HG02981 (cell line): ENCODE data around the gene COMT.

ENCODE experiments used
- ATAC-seq: cut with Tn5 transposase; IDR thresholded peaks from one replicate; pipeline ENCODE4 v1.9.1; 2021; ENCODE audit warnings: mild to moderate bottlenecking, moderate library complexity; ENCODE audit not compliant: unreplicated experiment

COMT gene

DNA sequence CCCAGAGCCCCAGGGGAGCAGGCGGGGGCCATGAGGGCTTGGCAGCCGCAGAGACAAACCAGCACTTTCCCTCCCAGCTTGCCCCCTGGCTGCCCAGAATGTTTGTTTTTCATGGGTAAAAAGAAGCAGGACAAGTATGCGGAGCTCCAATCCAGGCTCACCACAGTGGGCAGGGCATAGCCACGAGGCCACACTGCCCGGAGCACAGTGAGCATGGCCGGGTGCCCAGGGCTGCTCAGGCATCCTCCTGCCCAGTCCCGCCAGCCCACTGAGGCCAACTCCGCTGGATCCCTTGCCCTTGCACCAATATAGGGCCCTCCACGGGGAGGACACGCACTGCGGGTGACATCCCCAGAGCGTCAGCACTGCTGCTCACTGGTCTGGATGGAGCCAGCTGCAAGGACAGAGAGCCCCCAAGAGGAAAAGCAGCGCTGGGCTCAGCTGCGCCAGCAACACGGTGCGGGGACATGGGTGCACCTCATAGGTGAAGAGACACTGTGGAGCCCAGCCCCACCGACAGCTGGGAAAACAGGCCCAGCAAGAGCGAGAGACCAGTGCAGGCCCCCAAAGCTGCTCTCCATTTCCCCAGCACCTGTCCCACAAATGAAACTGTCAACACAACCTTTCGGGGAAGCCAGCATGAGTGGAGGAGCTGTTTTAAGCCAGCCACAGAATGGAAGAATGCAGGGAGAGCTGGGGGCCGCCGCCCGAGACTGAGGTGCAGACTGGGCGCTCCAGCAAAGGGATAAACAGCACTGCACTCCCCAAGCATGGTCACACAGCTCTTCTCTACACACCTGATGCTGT, 50.3 kb downstream of the COMT start:
- no peak for ATAC-seq

DNA sequence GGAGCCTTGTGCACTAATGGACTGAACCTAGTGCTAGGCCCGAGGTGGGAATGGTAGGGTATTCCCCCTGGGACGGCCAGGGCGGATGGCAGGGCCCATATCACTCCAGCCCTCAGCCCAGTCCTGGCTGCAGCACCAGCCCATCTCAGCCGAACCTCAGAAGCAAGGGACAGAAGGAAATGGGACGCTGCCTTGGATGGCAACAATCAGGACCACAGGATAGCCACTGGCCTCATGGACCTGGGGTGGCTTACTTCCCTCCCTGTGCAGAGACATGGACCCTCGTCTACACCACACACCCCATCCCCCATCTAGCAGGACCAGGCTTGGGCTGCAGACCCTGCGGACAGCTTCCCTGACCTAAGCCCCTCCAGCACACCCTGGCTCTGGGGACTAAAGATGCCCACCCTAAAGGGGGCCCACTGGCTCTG, 50.9 kb downstream of the COMT start:
- no peak for ATAC-seq

DNA sequence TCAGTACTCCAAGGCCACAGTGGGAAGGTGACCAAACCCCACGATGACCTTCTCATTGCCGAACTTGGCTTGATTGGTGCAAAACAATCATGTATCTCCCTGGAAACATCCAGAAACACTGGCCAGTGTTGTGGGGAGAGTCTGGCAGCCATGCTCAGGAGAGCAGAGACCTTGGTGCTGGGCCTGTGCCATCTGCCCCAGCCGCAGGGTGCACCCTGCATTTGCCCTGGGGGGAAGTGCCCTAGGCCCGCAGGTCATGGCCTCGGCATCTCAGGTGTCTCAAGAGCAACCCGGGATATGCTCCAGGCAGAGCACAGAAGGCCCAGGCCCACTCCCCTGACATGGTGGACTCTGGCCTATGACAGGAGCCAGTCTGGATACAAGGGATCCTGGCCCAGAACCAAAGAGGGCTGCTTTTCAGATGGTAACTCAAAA, 51.4 kb downstream of the COMT start:
- ATAC-seq = no peak

GRCh38 chr22:19993926-19994325, 52.4 kb downstream of the COMT start:
- ATAC-seq = no peak

DNA sequence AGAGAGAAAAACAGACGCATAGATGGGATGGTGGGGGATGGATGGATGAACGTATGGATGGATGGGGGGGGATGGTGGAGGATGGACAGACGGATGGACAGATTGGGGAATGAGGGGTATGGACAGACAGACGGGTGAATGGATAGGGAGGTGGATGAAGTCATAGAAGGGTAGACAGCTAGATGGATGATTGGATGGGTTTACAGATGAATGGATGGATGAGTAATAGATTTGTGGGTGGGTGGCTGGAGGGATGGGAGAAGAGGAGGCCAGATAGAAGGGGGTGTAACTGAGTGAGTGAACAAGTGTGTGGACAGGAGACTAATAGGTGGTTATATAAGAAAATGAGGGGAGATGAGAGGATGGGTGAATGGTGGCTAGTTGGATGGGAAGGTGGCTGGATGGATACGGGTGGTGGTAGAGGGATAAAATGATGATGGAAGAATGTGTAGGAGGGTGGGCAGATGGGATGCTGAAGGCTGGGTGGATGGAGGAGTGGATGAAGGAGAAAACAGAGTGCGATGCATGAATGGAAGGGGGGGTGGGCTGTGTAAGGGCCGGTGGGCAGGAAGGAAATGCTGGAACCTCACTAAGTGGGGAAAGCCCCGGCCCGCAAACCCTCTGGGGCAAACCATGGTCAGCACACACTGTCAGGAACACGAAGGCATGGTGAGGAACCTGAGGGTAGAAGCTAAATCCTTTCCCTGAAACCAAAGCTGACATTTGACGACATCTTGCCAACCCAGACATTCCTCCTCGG, 53.5 kb downstream of the COMT start:
- no peak for ATAC-seq

GRCh38 chr22:19995611-19996339, 54.2 kb downstream of the COMT start:
- ATAC-seq = no peak

DNA sequence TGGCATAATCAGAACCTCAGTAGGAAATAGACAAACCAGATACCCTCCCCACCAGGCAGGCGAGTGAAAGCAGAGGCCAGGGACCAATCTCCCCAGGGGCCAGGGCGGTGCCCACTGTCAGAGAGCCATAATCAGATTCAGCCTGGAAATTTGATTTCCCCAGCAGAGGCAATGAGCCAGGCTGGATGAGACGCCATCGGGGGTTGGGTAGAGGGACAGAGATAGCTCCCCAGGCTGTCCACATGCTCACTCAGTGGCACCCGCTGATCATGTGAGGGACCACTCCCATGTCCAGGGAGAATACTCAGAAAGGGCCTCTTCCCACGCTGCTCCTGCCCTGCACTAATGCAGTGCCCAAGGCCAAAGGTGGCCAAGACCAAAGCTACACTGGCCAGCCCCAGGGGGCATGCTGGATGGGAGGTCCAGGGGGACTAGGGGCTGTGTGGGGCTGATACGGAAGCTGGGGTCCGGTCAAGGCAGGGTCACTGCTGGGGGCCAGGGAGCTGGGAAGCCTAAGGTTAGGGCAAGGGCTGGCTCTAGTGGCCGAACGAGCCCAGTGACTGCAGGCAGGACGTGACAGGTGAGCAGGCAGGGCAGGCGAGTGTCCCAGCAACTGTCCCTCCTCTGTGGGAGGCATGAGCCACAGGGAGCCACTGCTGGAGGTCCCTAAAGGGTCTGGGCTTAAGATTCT, 55.3 kb downstream of the COMT start:
- ATAC-seq = no peak

- no peak for ATAC-seq
Measured at GRCh38 chr22:19997561-19998231, 56.1 kb downstream of the COMT start.

- no peak for ATAC-seq
Measured at GRCh38 chr22:19998232-19998951, 56.8 kb downstream of the COMT start.

- no peak for ATAC-seq
Measured at GRCh38 chr22:19998991-19999820, 57.6 kb downstream of the COMT start.

- no peak for ATAC-seq
Measured at GRCh38 chr22:20000246-20001081, 58.9 kb downstream of the COMT start.

GRCh38 chr22:20001082-20001638, 59.6 kb downstream of the COMT start:
- ATAC-seq = no peak

DNA sequence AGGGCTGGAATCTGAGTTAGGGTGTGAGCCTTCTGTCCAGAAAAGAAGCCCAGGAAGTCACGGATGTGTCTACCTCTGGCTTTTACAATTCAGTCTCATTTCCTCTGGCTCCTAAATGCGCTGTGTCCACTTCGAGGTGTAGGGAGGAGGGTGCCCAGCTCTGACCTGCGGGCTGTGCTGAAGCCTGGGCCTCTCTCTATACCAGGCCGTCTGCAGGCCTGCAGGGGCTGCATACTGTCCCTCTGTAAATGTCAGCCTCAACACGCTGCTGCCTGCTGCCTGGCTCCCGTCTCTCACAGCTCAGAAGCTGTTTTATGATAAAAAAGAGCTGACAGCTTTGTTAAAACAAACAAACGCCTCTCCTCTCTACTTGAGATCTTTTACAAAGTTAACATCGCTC, 60.6 kb downstream of the COMT start:
- ATAC-seq = no peak

- no peak for ATAC-seq
Measured at GRCh38 chr22:20002636-20003035, 61.1 kb downstream of the COMT start.

DNA sequence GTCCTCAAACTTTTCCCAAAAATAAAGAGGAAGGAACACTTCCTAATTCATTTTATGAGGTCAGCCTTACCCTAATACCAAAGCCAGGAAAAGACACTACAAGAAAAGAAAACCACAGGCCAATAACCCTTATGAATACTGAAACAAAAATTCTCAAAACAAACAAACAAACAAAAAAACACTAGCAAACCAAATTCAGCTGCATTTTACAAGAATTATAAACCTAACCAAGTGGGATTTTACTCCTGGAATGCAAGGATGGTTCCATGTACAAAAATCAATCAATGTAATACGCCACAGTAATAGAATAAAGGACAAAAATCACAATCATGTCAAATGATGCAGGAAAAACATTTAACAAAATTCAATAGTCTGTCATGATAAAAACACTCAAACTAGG, 61.7 kb downstream of the COMT start:
- ATAC-seq = no peak

DNA sequence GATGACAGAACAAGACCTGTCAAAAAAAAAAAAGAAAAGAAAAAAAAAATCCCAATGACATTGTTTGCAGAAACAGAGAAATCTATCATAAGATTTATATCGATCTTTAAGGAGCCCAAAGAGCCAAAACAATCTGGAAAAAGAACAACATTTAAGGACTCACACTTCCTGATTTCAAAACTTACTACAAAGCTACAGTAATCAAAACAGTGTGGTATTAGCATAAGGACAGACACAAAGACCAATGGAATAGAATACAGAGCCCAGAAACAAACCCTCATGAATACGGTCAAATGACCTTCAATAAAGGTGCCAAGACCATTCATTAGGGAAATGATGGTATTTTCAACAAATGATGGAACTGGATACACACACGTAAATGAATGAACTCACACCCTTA, 62.9 kb downstream of the COMT start:
- no peak for ATAC-seq

GRCh38 chr22:20008221-20008995, 66.8 kb downstream of the COMT start:
- ATAC-seq = no peak
